ENCODE results near the gene SLC39A11.
"Not testable (repeated sequence)": the region's sequence is repeated elsewhere in the genome, so short reads cannot be mapped to it uniquely, and the experiment has no call there.

Gene SLC39A11

GRCh38 chr17:72765368-72766153 is 326.9 kb downstream of the SLC39A11 start:
- no peak for FAIRE-seq
- TF ChIP-seq PAX5 (IDR thresholded peaks at IDR 0.05; ENCODE audit: insufficient read depth, low read length, severe bottlenecking) (no peak), TAF1 (IDR thresholded peaks at IDR 0.05; ENCODE audit: low read depth, low read length) (no peak), POLR2AphosphoS5 (IDR thresholded peaks at IDR 0.05; ENCODE audit: low read depth, low read length) (no peak), POLR2A (IDR thresholded peaks at IDR 0.05; ENCODE audit: low read depth, low read length) (no peak)
- no peak for DNase-seq (ENCODE audit: insufficient read length, low spot score)

GRCh38 chr17:72764632-72765041 is 327.9 kb downstream of the SLC39A11 start:
- DNase-seq (ENCODE audit: insufficient read length, low spot score) (no peak), FAIRE-seq (no peak)
- TF ChIP-seq TAF1 (IDR thresholded peaks at IDR 0.05; ENCODE audit: low read depth, low read length) (no peak), PAX5 (IDR thresholded peaks at IDR 0.05; ENCODE audit: insufficient read depth, low read length, severe bottlenecking) (no peak), POLR2AphosphoS5 (IDR thresholded peaks at IDR 0.05; ENCODE audit: low read depth, low read length) (no peak), SPI1 (IDR thresholded peaks at IDR 0.05; ENCODE audit: low read depth, low read length) (no peak), POU2F2 (IDR thresholded peaks at IDR 0.05; ENCODE audit: low read depth, low read length) (no peak), POLR2A (IDR thresholded peaks at IDR 0.05; ENCODE audit: low read depth, low read length) (no peak)

GRCh38 chr17:72763981-72764380 is 328.5 kb downstream of the SLC39A11 start:
- TF ChIP-seq PAX5 (IDR thresholded peaks at IDR 0.05; ENCODE audit: insufficient read depth, low read length, severe bottlenecking) (no peak), POLR2A (IDR thresholded peaks at IDR 0.05; ENCODE audit: low read depth, low read length) (no peak), TAF1 (IDR thresholded peaks at IDR 0.05; ENCODE audit: low read depth, low read length) (no peak), POU2F2 (IDR thresholded peaks at IDR 0.05; ENCODE audit: low read depth, low read length) (no peak), POLR2AphosphoS5 (IDR thresholded peaks at IDR 0.05; ENCODE audit: low read depth, low read length) (no peak), SPI1 (IDR thresholded peaks at IDR 0.05; ENCODE audit: low read depth, low read length) (no peak)
- no peak for FAIRE-seq
- DNase-seq (ENCODE audit: insufficient read length, low spot score), result no peak

- not testable (repeated sequence) for DNase-seq (ENCODE audit: insufficient read length, low spot score); FAIRE-seq
Observed at GRCh38 chr17:72761893-72762575, 330.5 kb downstream of the SLC39A11 start.

GRCh38 chr17:72761431-72761830 is 331.1 kb downstream of the SLC39A11 start:
- DNase-seq (ENCODE audit: insufficient read length, low spot score) (no peak), FAIRE-seq (no peak)
- TF ChIP-seq POLR2AphosphoS5 (IDR thresholded peaks at IDR 0.05; ENCODE audit: low read depth, low read length) (no peak), POLR2A (IDR thresholded peaks at IDR 0.05; ENCODE audit: low read depth, low read length) (no peak), SPI1 (IDR thresholded peaks at IDR 0.05; ENCODE audit: low read depth, low read length) (no peak), PAX5 (IDR thresholded peaks at IDR 0.05; ENCODE audit: insufficient read depth, low read length, severe bottlenecking) (no peak), POU2F2 (IDR thresholded peaks at IDR 0.05; ENCODE audit: low read depth, low read length) (no peak), TAF1 (IDR thresholded peaks at IDR 0.05; ENCODE audit: low read depth, low read length) (no peak)

GRCh38 chr17:72760368-72760767 is 332.1 kb downstream of the SLC39A11 start:
- FAIRE-seq (no peak), DNase-seq (ENCODE audit: insufficient read length, low spot score) (no peak)
- no peak for TF ChIP-seq TAF1 (IDR thresholded peaks at IDR 0.05; ENCODE audit: low read depth, low read length)
- no peak for TF ChIP-seq POLR2AphosphoS5 (IDR thresholded peaks at IDR 0.05; ENCODE audit: low read depth, low read length)
- TF ChIP-seq PAX5 (IDR thresholded peaks at IDR 0.05; ENCODE audit: insufficient read depth, low read length, severe bottlenecking), result no peak
- no peak for TF ChIP-seq SPI1 (IDR thresholded peaks at IDR 0.05; ENCODE audit: low read depth, low read length)
- no peak for TF ChIP-seq POLR2A (IDR thresholded peaks at IDR 0.05; ENCODE audit: low read depth, low read length)
- no peak for TF ChIP-seq POU2F2 (IDR thresholded peaks at IDR 0.05; ENCODE audit: low read depth, low read length)

GRCh38 chr17:72759301-72759700 is 333.2 kb downstream of the SLC39A11 start:
- no peak for DNase-seq (ENCODE audit: insufficient read length, low spot score)
- TF ChIP-seq POU2F2 (IDR thresholded peaks at IDR 0.05; ENCODE audit: low read depth, low read length) (no peak), TAF1 (IDR thresholded peaks at IDR 0.05; ENCODE audit: low read depth, low read length) (no peak), POLR2A (IDR thresholded peaks at IDR 0.05; ENCODE audit: low read depth, low read length) (no peak), PAX5 (IDR thresholded peaks at IDR 0.05; ENCODE audit: insufficient read depth, low read length, severe bottlenecking) (no peak), SPI1 (IDR thresholded peaks at IDR 0.05; ENCODE audit: low read depth, low read length) (no peak)
- no peak for FAIRE-seq

GRCh38 chr17:72756256-72756655 is 336.2 kb downstream of the SLC39A11 start:
- no peak for TF ChIP-seq SPI1 (IDR thresholded peaks at IDR 0.05; ENCODE audit: low read depth, low read length)
- TF ChIP-seq TAF1 (IDR thresholded peaks at IDR 0.05; ENCODE audit: low read depth, low read length), result no peak
- TF ChIP-seq POLR2AphosphoS5 (IDR thresholded peaks at IDR 0.05; ENCODE audit: low read depth, low read length), result no peak
- no peak for TF ChIP-seq POLR2A (IDR thresholded peaks at IDR 0.05; ENCODE audit: low read depth, low read length)
- no peak for TF ChIP-seq PAX5 (IDR thresholded peaks at IDR 0.05; ENCODE audit: insufficient read depth, low read length, severe bottlenecking)
- no peak for TF ChIP-seq POU2F2 (IDR thresholded peaks at IDR 0.05; ENCODE audit: low read depth, low read length)
- DNase-seq (ENCODE audit: insufficient read length, low spot score), result no peak
- FAIRE-seq, result no peak

GRCh38 chr17:72754513-72754912 is 338.0 kb downstream of the SLC39A11 start:
- FAIRE-seq, result no peak
- TF ChIP-seq POU2F2 (IDR thresholded peaks at IDR 0.05; ENCODE audit: low read depth, low read length) (no peak), POLR2AphosphoS5 (IDR thresholded peaks at IDR 0.05; ENCODE audit: low read depth, low read length) (no peak), TAF1 (IDR thresholded peaks at IDR 0.05; ENCODE audit: low read depth, low read length) (no peak), SPI1 (IDR thresholded peaks at IDR 0.05; ENCODE audit: low read depth, low read length) (no peak), POLR2A (IDR thresholded peaks at IDR 0.05; ENCODE audit: low read depth, low read length) (no peak), PAX5 (IDR thresholded peaks at IDR 0.05; ENCODE audit: insufficient read depth, low read length, severe bottlenecking) (no peak)
- no peak for DNase-seq (ENCODE audit: insufficient read length, low spot score)

Measured in GM12891 (cell line).